AG09319 (cell line): ENCODE data around the gene UNC13B.
"Not testable (repeated sequence)": the region's sequence is repeated elsewhere in the genome, so short reads cannot be mapped to it uniquely, and the experiment has no call there.

Experiments
- DNase-seq: peaks from one replicate; pipeline ENCODE4 v3.0.0-alpha.2; 2010; ENCODE audit warnings: low read depth; ENCODE audit errors: extremely low read depth
- CTCF ChIP-seq: IDR thresholded peaks from 2 replicates; pipeline ENCODE4 v1.5.1; 2011; ENCODE audit warnings: low read depth, mild to moderate bottlenecking, inconsistent platforms, low read length, moderate library complexity

UNC13B gene

GRCh38 chr9:35236692-35237091 lies 74.9 kb downstream of the UNC13B start:
- DNase-seq: no peak
- TF ChIP-seq CTCF: no peak

- no peak for TF ChIP-seq CTCF
- DNase-seq: no peak
These were observed 75.5 kb downstream of the UNC13B start for GRCh38 chr9:35237311-35237710.

- DNase-seq: not testable (repeated sequence)
These were observed 84.1 kb downstream of the UNC13B start for GRCh38 chr9:35245945-35246344.

- no peak for DNase-seq
- TF ChIP-seq CTCF: no peak
These were observed 91.3 kb downstream of the UNC13B start for GRCh38 chr9:35253075-35253474.

- TF ChIP-seq CTCF: no peak
- DNase-seq: no peak
These were observed 92.4 kb downstream of the UNC13B start for GRCh38 chr9:35254237-35254636.

- no peak for TF ChIP-seq CTCF
- DNase-seq: no peak
These were observed 93.4 kb downstream of the UNC13B start for GRCh38 chr9:35254984-35255857.

- TF ChIP-seq CTCF: no peak
- DNase-seq: no peak
These were observed 96.3 kb downstream of the UNC13B start for GRCh38 chr9:35257986-35258659.
